GM23338 (cell line): ENCODE results near the gene EDIL3.

Experiments used
- CREB1 ChIP-seq: fragments of 250-450 bp; sonication (Bioruptor Pico); IDR thresholded peaks from 2 replicates; pipeline ENCODE4 v1.5.0; 2020; ENCODE audit warnings: low read depth, mild to moderate bottlenecking, moderate library complexity
- CTCF ChIP-seq, 2 experiments: fragments of 200-600 bp in 1 of 2; sonication (generic) in 1 of 2; conservative IDR thresholded peaks; 2 replicates each; pipeline versions ENCODE4 v1.5.1 to v1.6.1; 2016 to 2017; ENCODE audit warnings: antibody characterized with exemption in 2 of 2, low read depth in 2 of 2, mild to moderate bottlenecking in 2 of 2, moderate library complexity in 1 of 2
- ETS1 ChIP-seq: IDR thresholded peaks from 2 replicates; pipeline ENCODE4 v1.6.1; 2016; ENCODE audit warnings: antibody characterized with exemption
- EZH2 ChIP-seq: fragments of 200-600 bp; sonication (generic); IDR thresholded peaks from one replicate; pipeline ENCODE4 v1.8.0; 2017; ENCODE audit warnings: antibody characterized with exemption, mild to moderate bottlenecking, low read depth; ENCODE audit not compliant: unreplicated experiment
- EZH2phosphoT487 ChIP-seq: fragments of 200-600 bp; sonication (generic); IDR thresholded peaks from one replicate; pipeline ENCODE4 v1.8.1; 2018; ENCODE audit warnings: antibody characterized with exemption; ENCODE audit not compliant: unreplicated experiment
- JUNB ChIP-seq: IDR thresholded peaks from one replicate; pipeline ENCODE4 v1.6.1; 2016; ENCODE audit warnings: antibody characterized with exemption; ENCODE audit not compliant: unreplicated experiment
- POLR2AphosphoS5 ChIP-seq: IDR thresholded peaks from 2 replicates; pipeline ENCODE4 v1.6.1; 2016; ENCODE audit warnings: antibody characterized with exemption, low read depth
- REST ChIP-seq: IDR thresholded peaks from one replicate; pipeline ENCODE4 v1.6.1; 2018; ENCODE audit warnings: antibody characterized with exemption; ENCODE audit not compliant: unreplicated experiment
- ZNF331 ChIP-seq: fragments of 250-450 bp; sonication (Bioruptor Pico); IDR thresholded peaks from 2 replicates; pipeline ENCODE4 v1.5.0; 2020; ENCODE audit warnings: low read depth, mild to moderate bottlenecking, moderate library complexity
- ZNF462 ChIP-seq: fragments of 250-450 bp; sonication (Bioruptor Pico); IDR thresholded peaks from 2 replicates; pipeline ENCODE4 v1.5.0; 2020; ENCODE audit warnings: mild to moderate bottlenecking, moderate library complexity

GRCh38 chr5:84364043-84364442 is 20.6 kb downstream of the EDIL3 start:
- no peak for TF ChIP-seq CTCF (conservative IDR thresholded peaks at IDR 0.05; ENCODE audit: low read depth in 2 of 2)
- TF ChIP-seq EZH2, result no peak
- no peak for TF ChIP-seq POLR2AphosphoS5
- TF ChIP-seq REST, result no peak
- TF ChIP-seq EZH2phosphoT487, result no peak
- TF ChIP-seq CREB1, result no peak
- no peak for TF ChIP-seq ZNF331
- TF ChIP-seq ZNF462 (CRISPR knock-in tag), result no peak
- no peak for TF ChIP-seq ETS1
- no peak for TF ChIP-seq JUNB
